ENCODE measurements around the gene PHACTR1. TPM values are rescaled to one million over a fixed set of nuclear protein-coding genes. Genes with fewer than 3 reads are reported as not detected.

The PHACTR1 gene
- total RNA-seq, 5 donors from 2014 or later (not counting 1 experiment from before 2014, with no cell fraction given) = 0.63 to 2.6 (median 1.1) TPM

GRCh38 chr6:13222048-13222447 lies 505.5 kb downstream of the PHACTR1 start:
- DNase-seq = no peak
- ChIA-PET CTCF (no interaction called here), POLR2A (no interaction called here)
- Histone ChIP-seq H3K4me3 (ENCODE audit: control insufficient read depth in 1 of 2, extremely low read depth in 1 of 2, low read length in 1 of 2) (no peak overlapping the region), H3K4me1 (ENCODE audit: control insufficient read depth in 1 of 2, extremely low read depth in 1 of 2, insufficient read depth in 2 of 2, low read length in 2 of 2) (peaks cover 3 to 8% of the 10 kb centered on the region in 2 experiments), H3K9me3 (no peaks in the 10 kb centered on the region), H3K36me3 (ENCODE audit: control insufficient read depth in 2 of 2, extremely low read depth in 1 of 2, insufficient read depth in 1 of 2, low read length in 1 of 2) (no peaks in the 10 kb centered on the region), H3K27me3 (replicated peaks in 1 of 2; ENCODE audit: control insufficient read depth in 2 of 2, extremely low read depth in 1 of 2, insufficient read depth in 2 of 2, low read length in 1 of 2) (peaks cover 0 to 3% of the 10 kb centered on the region in 2 experiments), H3K27ac (ENCODE audit: low read length) (no peak overlapping the region)
- no peaks in the 10 kb centered on the region for H3K36me3 Mint-ChIP-seq
- 83% methylated on average over 1 of the region's 4 CpGs for WGBS (ENCODE audit: insufficient coverage)
- H3K9me3 Mint-ChIP-seq = no peaks in the 10 kb centered on the region
- H3K27ac Mint-ChIP-seq = no peak overlapping the region
- no peak overlapping the region for H3K4me3 Mint-ChIP-seq
- peaks cover 0 to 9% (median 9%) of the 10 kb centered on the region in 3 donors for H3K4me1 Mint-ChIP-seq
- no peak for ATAC-seq (replicated peaks in 1 of 4)
- peaks cover 0 to 10% of the 10 kb centered on the region in 2 donors for H3K27me3 Mint-ChIP-seq

GRCh38 chr6:13226071-13226470 lies 509.5 kb downstream of the PHACTR1 start:
- Histone ChIP-seq H3K4me3 (ENCODE audit: control insufficient read depth in 1 of 2, extremely low read depth in 1 of 2, low read length in 1 of 2) (no peak overlapping the region), H3K9me3 (no peaks in the 10 kb centered on the region), H3K36me3 (ENCODE audit: control insufficient read depth in 2 of 2, extremely low read depth in 1 of 2, insufficient read depth in 1 of 2, low read length in 1 of 2) (no peaks in the 10 kb centered on the region), H3K27me3 (replicated peaks in 1 of 2; ENCODE audit: control insufficient read depth in 2 of 2, extremely low read depth in 1 of 2, insufficient read depth in 2 of 2, low read length in 1 of 2) (peaks cover 0 to 10% of the 10 kb centered on the region in 2 experiments), H3K27ac (ENCODE audit: low read length) (no peak overlapping the region), H3K4me1 (ENCODE audit: control insufficient read depth in 1 of 2, extremely low read depth in 1 of 2, insufficient read depth in 2 of 2, low read length in 2 of 2) (peaks cover 7 to 22% of the 10 kb centered on the region in 2 experiments)
- ATAC-seq (replicated peaks in 1 of 4) (no peak), DNase-seq (no peak)
- H3K4me1 Mint-ChIP-seq = peaks cover 12 to 20% (median 13%) of the 10 kb centered on the region in 3 donors
- no CpG with 5 or more reads among the region's 2 CpGs for WGBS (ENCODE audit: insufficient coverage)
- H3K9me3 Mint-ChIP-seq = no peaks in the 10 kb centered on the region
- no peaks in the 10 kb centered on the region for H3K36me3 Mint-ChIP-seq
- H3K27ac Mint-ChIP-seq = no peak overlapping the region
- POLR2A ChIA-PET = no interaction called here
- H3K4me3 Mint-ChIP-seq = no peak overlapping the region
- H3K27me3 Mint-ChIP-seq = peaks cover 0 to 6% of the 10 kb centered on the region in 2 donors
- CTCF ChIA-PET = no interaction called here

- Histone ChIP-seq H3K4me1 (ENCODE audit: control insufficient read depth in 1 of 2, extremely low read depth in 1 of 2, insufficient read depth in 2 of 2, low read length in 2 of 2) (peaks cover 7 to 22% of the 10 kb centered on the region in 2 experiments), H3K4me3 (ENCODE audit: control insufficient read depth in 1 of 2, extremely low read depth in 1 of 2, low read length in 1 of 2) (no peak overlapping the region), H3K27me3 (replicated peaks in 1 of 2; ENCODE audit: control insufficient read depth in 2 of 2, extremely low read depth in 1 of 2, insufficient read depth in 2 of 2, low read length in 1 of 2) (peaks cover 0 to 12% of the 10 kb centered on the region in 2 experiments), H3K36me3 (ENCODE audit: control insufficient read depth in 2 of 2, extremely low read depth in 1 of 2, insufficient read depth in 1 of 2, low read length in 1 of 2) (no peaks in the 10 kb centered on the region), H3K9me3 (no peaks in the 10 kb centered on the region), H3K27ac (ENCODE audit: low read length) (no peak overlapping the region)
- H3K4me1 Mint-ChIP-seq = peaks cover 12 to 20% (median 13%) of the 10 kb centered on the region in 3 donors
- POLR2A ChIA-PET = no interaction called here
- DNase-seq = no peak
- no peak for ATAC-seq (replicated peaks in 1 of 4)
- H3K9me3 Mint-ChIP-seq = no peaks in the 10 kb centered on the region
- H3K36me3 Mint-ChIP-seq = no peaks in the 10 kb centered on the region
- H3K27ac Mint-ChIP-seq = no peak overlapping the region
- H3K27me3 Mint-ChIP-seq = peaks cover 0 to 9% of the 10 kb centered on the region in 2 donors
- CTCF ChIA-PET = no interaction called here
- H3K4me3 Mint-ChIP-seq = no peak overlapping the region
- WGBS (ENCODE audit: insufficient coverage) = 91% methylated on average over 4 of the region's 9 CpGs
These were observed 512.0 kb downstream of the PHACTR1 start for GRCh38 chr6:13228264-13229204.

- peaks cover 7 to 22% of the 10 kb centered on the region in 2 experiments for H3K4me1 ChIP-seq (ENCODE audit: control insufficient read depth in 1 of 2, extremely low read depth in 1 of 2, insufficient read depth in 2 of 2, low read length in 2 of 2)
- H3K4me3 Mint-ChIP-seq = peak overlapping the region in 1 of 3 donors; percentile 50
- WGBS (ENCODE audit: insufficient coverage) = 31% methylated on average over 7 of the region's 9 CpGs
- peak in 25 of 35 experiments; percentile 1 to 52 (median 8) for DNase-seq
- H3K9me3 ChIP-seq = no peaks in the 10 kb centered on the region
- peaks cover 0 to 9% of the 10 kb centered on the region in 2 donors for H3K27me3 Mint-ChIP-seq
- no peak overlapping the region for H3K4me3 ChIP-seq (ENCODE audit: control insufficient read depth in 1 of 2, extremely low read depth in 1 of 2, low read length in 1 of 2)
- no peak overlapping the region for H3K27ac ChIP-seq (ENCODE audit: low read length)
- H3K36me3 Mint-ChIP-seq = no peaks in the 10 kb centered on the region
- peaks cover 0 to 12% of the 10 kb centered on the region in 2 experiments for H3K27me3 ChIP-seq (replicated peaks in 1 of 2; ENCODE audit: control insufficient read depth in 2 of 2, extremely low read depth in 1 of 2, insufficient read depth in 2 of 2, low read length in 1 of 2)
- no peaks in the 10 kb centered on the region for H3K9me3 Mint-ChIP-seq
- no peaks in the 10 kb centered on the region for H3K36me3 ChIP-seq (ENCODE audit: control insufficient read depth in 2 of 2, extremely low read depth in 1 of 2, insufficient read depth in 1 of 2, low read length in 1 of 2)
- ChIA-PET POLR2A (no interaction called here), CTCF (interaction anchor here in 1 of 2 donors (0.9 kb wide), 1 partner anchor 23 kb away, joined by 3 read pairs; no protein-coding TSS in a partner anchor)
- H3K4me1 Mint-ChIP-seq = peaks cover 12 to 20% (median 13%) of the 10 kb centered on the region in 3 donors
- peak; percentile 31 to 78 (median 55) for ATAC-seq (replicated peaks in 1 of 4)
- H3K27ac Mint-ChIP-seq = no peak overlapping the region
These were observed 512.9 kb downstream of the PHACTR1 start for GRCh38 chr6:13229205-13230085.

- ATAC-seq (replicated peaks in 1 of 4) (no peak), DNase-seq (no peak)
- Histone ChIP-seq H3K27me3 (replicated peaks in 1 of 2; ENCODE audit: control insufficient read depth in 2 of 2, extremely low read depth in 1 of 2, insufficient read depth in 2 of 2, low read length in 1 of 2) (peaks cover 0 to 6% of the 10 kb centered on the region in 2 experiments), H3K4me3 (ENCODE audit: control insufficient read depth in 1 of 2, extremely low read depth in 1 of 2, low read length in 1 of 2) (no peak overlapping the region), H3K27ac (ENCODE audit: low read length) (no peak overlapping the region), H3K9me3 (no peaks in the 10 kb centered on the region), H3K36me3 (ENCODE audit: control insufficient read depth in 2 of 2, extremely low read depth in 1 of 2, insufficient read depth in 1 of 2, low read length in 1 of 2) (no peaks in the 10 kb centered on the region), H3K4me1 (ENCODE audit: control insufficient read depth in 1 of 2, extremely low read depth in 1 of 2, insufficient read depth in 2 of 2, low read length in 2 of 2) (peaks cover 7 to 22% of the 10 kb centered on the region in 2 experiments)
- H3K27ac Mint-ChIP-seq = no peak overlapping the region
- WGBS (ENCODE audit: insufficient coverage) = no CpG with 5 or more reads among the region's 1 CpG
- no peak overlapping the region for H3K4me3 Mint-ChIP-seq
- H3K36me3 Mint-ChIP-seq = no peaks in the 10 kb centered on the region
- ChIA-PET CTCF (no interaction called here), POLR2A (no interaction called here)
- peaks cover 12 to 20% (median 13%) of the 10 kb centered on the region in 3 donors for H3K4me1 Mint-ChIP-seq
- peaks cover 0 to 9% of the 10 kb centered on the region in 2 donors for H3K27me3 Mint-ChIP-seq
- no peaks in the 10 kb centered on the region for H3K9me3 Mint-ChIP-seq
These were observed 516.5 kb downstream of the PHACTR1 start for GRCh38 chr6:13233106-13233505.

- Histone ChIP-seq H3K27me3 (replicated peaks in 1 of 2; ENCODE audit: control insufficient read depth in 2 of 2, extremely low read depth in 1 of 2, insufficient read depth in 2 of 2, low read length in 1 of 2) (peaks cover 0 to 6% of the 10 kb centered on the region in 2 experiments), H3K36me3 (ENCODE audit: control insufficient read depth in 2 of 2, extremely low read depth in 1 of 2, insufficient read depth in 1 of 2, low read length in 1 of 2) (no peaks in the 10 kb centered on the region), H3K27ac (ENCODE audit: low read length) (no peak overlapping the region), H3K9me3 (no peaks in the 10 kb centered on the region), H3K4me1 (ENCODE audit: control insufficient read depth in 1 of 2, extremely low read depth in 1 of 2, insufficient read depth in 2 of 2, low read length in 2 of 2) (peaks cover 4 to 15% of the 10 kb centered on the region in 2 experiments), H3K4me3 (ENCODE audit: control insufficient read depth in 1 of 2, extremely low read depth in 1 of 2, low read length in 1 of 2) (no peak overlapping the region)
- no peak for ATAC-seq (replicated peaks in 1 of 4)
- ChIA-PET CTCF (no interaction called here), POLR2A (no interaction called here)
- Mint-ChIP-seq H3K4me3 (no peak overlapping the region), H3K4me1 (peaks cover 9 to 10% (median 10%) of the 10 kb centered on the region in 3 donors), H3K36me3 (no peaks in the 10 kb centered on the region), H3K9me3 (no peaks in the 10 kb centered on the region), H3K27ac (no peak overlapping the region), H3K27me3 (peaks cover 0 to 9% of the 10 kb centered on the region in 2 donors)
- DNase-seq = no peak
- WGBS (ENCODE audit: insufficient coverage) = 100% methylated on average over 1 of the region's 1 CpG
These were observed 517.6 kb downstream of the PHACTR1 start for GRCh38 chr6:13234130-13234529.
